ENCODE data around the gene SDHAF3.

DNA sequence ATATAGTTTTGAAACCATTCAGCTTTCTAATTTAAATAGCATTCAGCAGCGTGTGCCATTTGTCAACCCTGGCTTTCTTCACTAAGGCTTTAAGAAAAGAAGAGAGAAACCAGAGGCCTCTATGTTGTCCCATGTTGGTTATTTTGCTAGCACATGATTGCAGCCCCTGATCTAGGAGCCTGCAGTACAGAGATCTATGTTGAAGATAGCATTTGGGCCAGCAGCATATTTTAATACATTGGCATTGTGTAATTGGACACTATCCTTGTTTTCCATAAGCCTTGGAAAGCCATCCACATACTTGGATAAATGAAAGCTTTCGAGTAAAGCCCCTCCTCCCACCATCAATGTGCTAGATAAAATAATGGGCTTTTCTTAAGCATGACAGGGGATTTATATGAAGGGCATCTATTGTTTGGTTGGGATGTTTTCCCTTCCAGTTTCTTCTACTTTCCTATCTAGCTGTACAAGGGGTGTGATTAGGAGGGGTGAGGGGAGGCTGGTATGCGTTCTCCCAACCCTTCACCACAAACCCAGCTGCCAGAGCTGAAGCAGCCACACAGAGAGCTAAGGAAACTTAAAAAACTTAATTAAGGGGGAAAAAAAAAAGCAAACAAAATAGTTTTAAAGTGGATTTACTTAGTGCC lies 23.1 kb upstream of the SDHAF3 start:
- TF ChIP-seq, protein P1, sequence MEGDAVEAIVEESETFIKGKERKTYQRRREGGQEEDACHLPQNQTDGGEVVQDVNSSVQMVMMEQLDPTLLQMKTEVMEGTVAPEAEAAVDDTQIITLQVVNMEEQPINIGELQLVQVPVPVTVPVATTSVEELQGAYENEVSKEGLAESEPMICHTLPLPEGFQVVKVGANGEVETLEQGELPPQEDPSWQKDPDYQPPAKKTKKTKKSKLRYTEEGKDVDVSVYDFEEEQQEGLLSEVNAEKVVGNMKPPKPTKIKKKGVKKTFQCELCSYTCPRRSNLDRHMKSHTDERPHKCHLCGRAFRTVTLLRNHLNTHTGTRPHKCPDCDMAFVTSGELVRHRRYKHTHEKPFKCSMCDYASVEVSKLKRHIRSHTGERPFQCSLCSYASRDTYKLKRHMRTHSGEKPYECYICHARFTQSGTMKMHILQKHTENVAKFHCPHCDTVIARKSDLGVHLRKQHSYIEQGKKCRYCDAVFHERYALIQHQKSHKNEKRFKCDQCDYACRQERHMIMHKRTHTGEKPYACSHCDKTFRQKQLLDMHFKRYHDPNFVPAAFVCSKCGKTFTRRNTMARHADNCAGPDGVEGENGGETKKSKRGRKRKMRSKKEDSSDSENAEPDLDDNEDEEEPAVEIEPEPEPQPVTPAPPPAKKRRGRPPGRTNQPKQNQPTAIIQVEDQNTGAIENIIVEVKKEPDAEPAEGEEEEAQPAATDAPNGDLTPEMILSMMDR (IDR thresholded peaks at IDR 0.05): no peak
- no peak for TF ChIP-seq POLR2A (IDR thresholded peaks at IDR 0.05)

All from tibial nerve (tissue), 3 donors.